PC-3 (cell line): Measurements from ENCODE around the gene IGSF21.

Source experiments
- EZH2 ChIP-seq: fragments of 300-600 bp; sonication (generic); IDR thresholded peaks from one replicate; pipeline ENCODE4 v1.6.1; 2017; ENCODE audit warnings: antibody characterized with exemption, mild to moderate bottlenecking, low read length; ENCODE audit not compliant: unreplicated experiment
- EZH2phosphoT487 ChIP-seq: fragments of 300-600 bp; sonication (generic); IDR thresholded peaks from 2 replicates; pipeline ENCODE4 v1.6.1; 2018; ENCODE audit warnings: mild to moderate bottlenecking, antibody characterized with exemption, low read length, borderline replicate concordance
- TF ChIP-seq, protein P1 (sequence below): fragments of 300-600 bp; sonication (generic); conservative IDR thresholded peaks from 2 replicates; pipeline ENCODE4 v1.5.1; 2017; ENCODE audit warnings: antibody characterized with exemption, low read depth, mild to moderate bottlenecking, low read length

DNA sequence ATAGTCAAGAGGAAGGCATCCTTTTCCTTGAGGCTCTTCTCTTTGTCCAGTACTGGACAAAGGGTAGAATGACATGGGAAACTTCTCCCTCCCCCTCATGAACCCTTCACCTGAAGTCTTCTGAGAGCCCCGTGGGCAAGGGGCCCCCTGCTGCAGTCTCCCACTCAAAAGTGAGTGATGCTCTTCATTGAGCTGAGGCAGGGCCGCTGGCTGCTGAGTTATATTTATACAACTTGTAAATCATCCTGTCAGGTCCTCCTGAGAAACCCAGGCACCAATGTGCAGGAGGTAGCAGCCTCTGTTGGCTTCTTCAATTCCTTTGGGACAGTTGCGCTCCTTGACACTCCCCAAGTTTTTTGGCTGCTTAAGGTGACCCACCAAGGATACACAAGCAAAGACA lies 150.2 kb downstream of the IGSF21 start:
- TF ChIP-seq, protein P1, sequence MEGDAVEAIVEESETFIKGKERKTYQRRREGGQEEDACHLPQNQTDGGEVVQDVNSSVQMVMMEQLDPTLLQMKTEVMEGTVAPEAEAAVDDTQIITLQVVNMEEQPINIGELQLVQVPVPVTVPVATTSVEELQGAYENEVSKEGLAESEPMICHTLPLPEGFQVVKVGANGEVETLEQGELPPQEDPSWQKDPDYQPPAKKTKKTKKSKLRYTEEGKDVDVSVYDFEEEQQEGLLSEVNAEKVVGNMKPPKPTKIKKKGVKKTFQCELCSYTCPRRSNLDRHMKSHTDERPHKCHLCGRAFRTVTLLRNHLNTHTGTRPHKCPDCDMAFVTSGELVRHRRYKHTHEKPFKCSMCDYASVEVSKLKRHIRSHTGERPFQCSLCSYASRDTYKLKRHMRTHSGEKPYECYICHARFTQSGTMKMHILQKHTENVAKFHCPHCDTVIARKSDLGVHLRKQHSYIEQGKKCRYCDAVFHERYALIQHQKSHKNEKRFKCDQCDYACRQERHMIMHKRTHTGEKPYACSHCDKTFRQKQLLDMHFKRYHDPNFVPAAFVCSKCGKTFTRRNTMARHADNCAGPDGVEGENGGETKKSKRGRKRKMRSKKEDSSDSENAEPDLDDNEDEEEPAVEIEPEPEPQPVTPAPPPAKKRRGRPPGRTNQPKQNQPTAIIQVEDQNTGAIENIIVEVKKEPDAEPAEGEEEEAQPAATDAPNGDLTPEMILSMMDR: no peak
- TF ChIP-seq EZH2phosphoT487 (no peak), EZH2 (no peak)
